Cardiac muscle cell (in vitro differentiated cells and primary cell): ENCODE measurements around the gene CNTNAP2. TPM values are rescaled to one million over a fixed set of nuclear protein-coding genes. Genes with fewer than 3 reads are reported as not detected.

Experiments
- DNase-seq, 2 donors: peaks; one replicate each; pipeline versions ENCODE4 v3.0.0 to v3.0.0-alpha.2; 2010 to 2017; ENCODE audit warnings: low read depth in 1 of 2, low spot score in 1 of 2
- H3K27ac ChIP-seq: fragments of 200-600 bp; sonication (generic); 2 replicates; pipeline ENCODE4 v1.5.1; 2016
- H3K27me3 ChIP-seq: fragments of 200-600 bp; sonication (generic); 2 replicates; pipeline ENCODE4 v1.6.0; 2016; ENCODE audit warnings: control low read depth
- H3K36me3 ChIP-seq: fragments of 200-600 bp; sonication (generic); 2 replicates; pipeline ENCODE4 v1.5.1; 2016; ENCODE audit warnings: control low read depth
- H3K4me1 ChIP-seq: fragments of 200-600 bp; sonication (generic); 2 replicates; pipeline ENCODE4 v1.8.1; 2017; ENCODE audit warnings: low read depth, mild to moderate bottlenecking, mixed run types
- H3K4me3 ChIP-seq: fragments of 200-600 bp; sonication (generic); 2 replicates; pipeline ENCODE4 v1.5.1; 2016; ENCODE audit warnings: mild to moderate bottlenecking
- H3K9me3 ChIP-seq: fragments of 200-600 bp; sonication (generic); 2 replicates; pipeline ENCODE4 v1.5.1; 2017; ENCODE audit warnings: low read depth, mild to moderate bottlenecking, control low read depth
- CTCF ChIP-seq: IDR thresholded peaks from 2 replicates; pipeline ENCODE4 v1.5.1; 2012; ENCODE audit warnings: low read depth, mild to moderate bottlenecking, low read length
- polyA plus RNA-seq: library from polyadenylated mRNA; unstranded; fragments of >200 nt; fragmentation: Nextera tagmentation; extraction: Ambion mirVana; gene quantifications from 2 replicates; pipeline ENCODE4 v1.2.1, GENCODE V29; 2016
- total RNA-seq: library from RNA; depleted of rRNA; stranded (reverse); fragments of >200 nt; gene quantifications from 2 replicates; pipeline ENCODE4 v1.2.3, GENCODE V29; 2016

The CNTNAP2 gene
- total and polyA plus RNA-seq, 2 experiments from 2014 or later: 4.8 to 5.1 TPM

- peak; percentile 5 to 35 for DNase-seq
- no peaks in the 10 kb centered on the region for H3K36me3 ChIP-seq
- H3K9me3 ChIP-seq: no peaks in the 10 kb centered on the region
- H3K4me3 ChIP-seq: no peak overlapping the region
- peak; percentile 5 for TF ChIP-seq CTCF
- H3K27me3 ChIP-seq: no peaks in the 10 kb centered on the region
- H3K4me1 ChIP-seq: no peaks in the 10 kb centered on the region
- no peak overlapping the region for H3K27ac ChIP-seq
These were observed 1993.7 kb downstream of the CNTNAP2 start for GRCh38 chr7:148110097-148110868.

GRCh38 chr7:148114804-148115203 is 1998.2 kb downstream of the CNTNAP2 start:
- TF ChIP-seq CTCF: no peak
- no peaks in the 10 kb centered on the region for H3K27me3 ChIP-seq
- no peaks in the 10 kb centered on the region for H3K36me3 ChIP-seq
- H3K27ac ChIP-seq: no peak overlapping the region
- no peaks in the 10 kb centered on the region for H3K9me3 ChIP-seq
- no peaks in the 10 kb centered on the region for H3K4me1 ChIP-seq
- no peak for DNase-seq
- H3K4me3 ChIP-seq: no peak overlapping the region

- DNase-seq: no peak
- no peaks in the 10 kb centered on the region for H3K4me1 ChIP-seq
These were observed 1998.7 kb downstream of the CNTNAP2 start for GRCh38 chr7:148115308-148115707.

GRCh38 chr7:148116195-148116594 is 1999.6 kb downstream of the CNTNAP2 start:
- DNase-seq: no peak
- Histone ChIP-seq H3K27me3 (no peaks in the 10 kb centered on the region), H3K4me1 (no peaks in the 10 kb centered on the region), H3K4me3 (no peak overlapping the region), H3K9me3 (no peaks in the 10 kb centered on the region), H3K27ac (no peak overlapping the region), H3K36me3 (no peaks in the 10 kb centered on the region)
- TF ChIP-seq CTCF: no peak

More at GRCh38 chr7:148115308-148115707, 1998.7 kb downstream of the CNTNAP2 start:
- no peak for TF ChIP-seq CTCF
- Histone ChIP-seq H3K9me3 (no peaks in the 10 kb centered on the region), H3K36me3 (no peaks in the 10 kb centered on the region), H3K27me3 (no peaks in the 10 kb centered on the region), H3K4me3 (no peak overlapping the region), H3K27ac (no peak overlapping the region)

GRCh38 chr7:148116829-148117403 is 2000.3 kb downstream of the CNTNAP2 start:
- DNase-seq: no peak
- no peak overlapping the region for H3K27ac ChIP-seq
- no peaks in the 10 kb centered on the region for H3K36me3 ChIP-seq
- H3K4me1 ChIP-seq: no peaks in the 10 kb centered on the region
- H3K9me3 ChIP-seq: no peaks in the 10 kb centered on the region
- TF ChIP-seq CTCF: no peak
- H3K4me3 ChIP-seq: no peak overlapping the region
- H3K27me3 ChIP-seq: no peaks in the 10 kb centered on the region
